HepG2 (cell line): Measurements from ENCODE around the gene SCFD2. TPM values are rescaled to one million over a fixed set of nuclear protein-coding genes. Genes with fewer than 3 reads are reported as not detected.

Experiments
- ATRX ChIP-seq: sonication (generic); formaldehyde crosslinking; IDR thresholded peaks from 2 replicates; pipeline ENCODE4 v1.4.0; 2020; ENCODE audit warnings: missing genetic modification reagents, borderline replicate concordance
- DMTF1 ChIP-seq: sonication (generic); formaldehyde crosslinking; IDR thresholded peaks from 2 replicates; pipeline ENCODE4 v1.4.0; 2020; ENCODE audit warnings: mild to moderate bottlenecking, missing genetic modification reagents
- FOXP4 ChIP-seq: sonication (generic); formaldehyde crosslinking; IDR thresholded peaks from 2 replicates; pipeline ENCODE4 v1.4.0; 2020; ENCODE audit warnings: missing genetic modification reagents
- IKZF4 ChIP-seq: sonication (generic); formaldehyde crosslinking; IDR thresholded peaks from 2 replicates; pipeline ENCODE4 v1.5.1; 2020; ENCODE audit warnings: borderline replicate concordance, mild to moderate bottlenecking, low read depth, missing genetic modification reagents; ENCODE audit errors: not compliant biosample characterization
- RXRA ChIP-seq: sonication (generic); formaldehyde crosslinking; IDR thresholded peaks from 2 replicates; pipeline ENCODE4 v1.5.1; 2020; ENCODE audit warnings: missing genetic modification reagents
- SETDB1 ChIP-seq: sonication (generic); formaldehyde crosslinking; IDR thresholded peaks from 2 replicates; pipeline ENCODE4 v1.5.1; 2020; ENCODE audit warnings: missing genetic modification reagents, mild to moderate bottlenecking, borderline replicate concordance
- ZNF354B ChIP-seq: sonication (generic); formaldehyde crosslinking; IDR thresholded peaks from 2 replicates; pipeline ENCODE4 v1.8.0; 2022; ENCODE audit warnings: mild to moderate bottlenecking, missing genetic modification reagents
- ZNF619 ChIP-seq: sonication (generic); formaldehyde crosslinking; IDR thresholded peaks from 2 replicates; pipeline ENCODE4 v1.4.0; 2020; ENCODE audit warnings: mild to moderate bottlenecking, missing genetic modification reagents
- polyA plus RNA-seq, 8 experiments: library from polyadenylated mRNA; depleted of rRNA in 3 of 8; stranded (reverse) in 7 of 8; unstranded in 1 of 8; fragments of >200 nt; fragmentation: Illumina TruSeq in 4 of 8; extraction: Trizol in 4 of 8; gene quantifications; 2 replicates each; pipeline versions ENCODE4 v1.2.1 to v1.2.3, GENCODE V29; 2011 to 2016; ENCODE audit warnings: low read depth in 4 of 8, missing spikeins in 1 of 8, mixed read lengths in 1 of 8; ENCODE audit not compliant: insufficient read depth in 1 of 8
- total RNA-seq, 5 experiments: library from RNA; depleted of rRNA; stranded (reverse); fragments of >200 nt; fragmentation: Illumina TruSeq; extraction: Trizol; gene quantifications; 2 replicates each; pipeline ENCODE4 v1.2.3, GENCODE V29; 2016; ENCODE audit warnings: low read depth in 1 of 5
- TF ChIP-seq, protein P1 (sequence below): sonication (generic); formaldehyde crosslinking; IDR thresholded peaks from 2 replicates; pipeline ENCODE4 v1.4.0; 2020; ENCODE audit warnings: missing genetic modification reagents
- TF ChIP-seq, protein P2 (sequence below): sonication (generic); formaldehyde crosslinking; IDR thresholded peaks from 2 replicates; pipeline ENCODE4 v1.5.0; 2020; ENCODE audit warnings: mild to moderate bottlenecking, missing genetic modification reagents
- TF ChIP-seq, protein P3 (sequence below): sonication (generic); formaldehyde crosslinking; IDR thresholded peaks from 2 replicates; pipeline ENCODE4 v1.8.0; 2022; ENCODE audit warnings: mild to moderate bottlenecking, missing genetic modification reagents
- TF ChIP-seq, protein P4 (sequence below): sonication (generic); formaldehyde crosslinking; IDR thresholded peaks from 2 replicates; pipeline ENCODE4 v1.4.0; 2020; ENCODE audit warnings: missing genetic modification reagents

The SCFD2 gene
- total and polyA plus RNA-seq, 2 of the 13 experiments (the other 11 are each of a cell fraction or from before 2014, with no cell fraction given), result 4.6 to 15.6 TPM

GRCh38 chr4:53365486-53366300, at the start of gene SCFD2 (continued):
- no peak for TF ChIP-seq FOXP4 (CRISPR knock-in tag)
- TF ChIP-seq DMTF1, result no peak
- TF ChIP-seq ATRX (CRISPR knock-in tag), result no peak
- peak; percentile 6 for TF ChIP-seq IKZF4 (CRISPR knock-in tag)
- no peak; the same call in 1 of the 2 replicates for TF ChIP-seq ZNF354B (CRISPR knock-in tag)
- no peak; the same call in none of the 2 replicates for TF ChIP-seq RXRA
- TF ChIP-seq, protein P1, sequence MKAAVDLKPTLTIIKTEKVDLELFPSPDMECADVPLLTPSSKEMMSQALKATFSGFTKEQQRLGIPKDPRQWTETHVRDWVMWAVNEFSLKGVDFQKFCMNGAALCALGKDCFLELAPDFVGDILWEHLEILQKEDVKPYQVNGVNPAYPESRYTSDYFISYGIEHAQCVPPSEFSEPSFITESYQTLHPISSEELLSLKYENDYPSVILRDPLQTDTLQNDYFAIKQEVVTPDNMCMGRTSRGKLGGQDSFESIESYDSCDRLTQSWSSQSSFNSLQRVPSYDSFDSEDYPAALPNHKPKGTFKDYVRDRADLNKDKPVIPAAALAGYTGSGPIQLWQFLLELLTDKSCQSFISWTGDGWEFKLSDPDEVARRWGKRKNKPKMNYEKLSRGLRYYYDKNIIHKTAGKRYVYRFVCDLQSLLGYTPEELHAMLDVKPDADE (CRISPR knock-in tag), result no peak
- TF ChIP-seq, protein P2, sequence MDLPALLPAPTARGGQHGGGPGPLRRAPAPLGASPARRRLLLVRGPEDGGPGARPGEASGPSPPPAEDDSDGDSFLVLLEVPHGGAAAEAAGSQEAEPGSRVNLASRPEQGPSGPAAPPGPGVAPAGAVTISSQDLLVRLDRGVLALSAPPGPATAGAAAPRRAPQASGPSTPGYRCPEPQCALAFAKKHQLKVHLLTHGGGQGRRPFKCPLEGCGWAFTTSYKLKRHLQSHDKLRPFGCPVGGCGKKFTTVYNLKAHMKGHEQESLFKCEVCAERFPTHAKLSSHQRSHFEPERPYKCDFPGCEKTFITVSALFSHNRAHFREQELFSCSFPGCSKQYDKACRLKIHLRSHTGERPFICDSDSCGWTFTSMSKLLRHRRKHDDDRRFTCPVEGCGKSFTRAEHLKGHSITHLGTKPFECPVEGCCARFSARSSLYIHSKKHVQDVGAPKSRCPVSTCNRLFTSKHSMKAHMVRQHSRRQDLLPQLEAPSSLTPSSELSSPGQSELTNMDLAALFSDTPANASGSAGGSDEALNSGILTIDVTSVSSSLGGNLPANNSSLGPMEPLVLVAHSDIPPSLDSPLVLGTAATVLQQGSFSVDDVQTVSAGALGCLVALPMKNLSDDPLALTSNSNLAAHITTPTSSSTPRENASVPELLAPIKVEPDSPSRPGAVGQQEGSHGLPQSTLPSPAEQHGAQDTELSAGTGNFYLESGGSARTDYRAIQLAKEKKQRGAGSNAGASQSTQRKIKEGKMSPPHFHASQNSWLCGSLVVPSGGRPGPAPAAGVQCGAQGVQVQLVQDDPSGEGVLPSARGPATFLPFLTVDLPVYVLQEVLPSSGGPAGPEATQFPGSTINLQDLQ (CRISPR knock-in tag), result no peak
- peak; percentile 33; the same call in 1 of the 2 replicates for TF ChIP-seq ZNF619 (CRISPR knock-in tag)
- TF ChIP-seq, protein P3, sequence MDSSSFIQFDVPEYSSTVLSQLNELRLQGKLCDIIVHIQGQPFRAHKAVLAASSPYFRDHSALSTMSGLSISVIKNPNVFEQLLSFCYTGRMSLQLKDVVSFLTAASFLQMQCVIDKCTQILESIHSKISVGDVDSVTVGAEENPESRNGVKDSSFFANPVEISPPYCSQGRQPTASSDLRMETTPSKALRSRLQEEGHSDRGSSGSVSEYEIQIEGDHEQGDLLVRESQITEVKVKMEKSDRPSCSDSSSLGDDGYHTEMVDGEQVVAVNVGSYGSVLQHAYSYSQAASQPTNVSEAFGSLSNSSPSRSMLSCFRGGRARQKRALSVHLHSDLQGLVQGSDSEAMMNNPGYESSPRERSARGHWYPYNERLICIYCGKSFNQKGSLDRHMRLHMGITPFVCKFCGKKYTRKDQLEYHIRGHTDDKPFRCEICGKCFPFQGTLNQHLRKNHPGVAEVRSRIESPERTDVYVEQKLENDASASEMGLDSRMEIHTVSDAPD, result 0 out of 2 replicates have a peak, but pooled peaks have one; percentile 31
- TF ChIP-seq SETDB1, result no peak
- TF ChIP-seq, protein P4, sequence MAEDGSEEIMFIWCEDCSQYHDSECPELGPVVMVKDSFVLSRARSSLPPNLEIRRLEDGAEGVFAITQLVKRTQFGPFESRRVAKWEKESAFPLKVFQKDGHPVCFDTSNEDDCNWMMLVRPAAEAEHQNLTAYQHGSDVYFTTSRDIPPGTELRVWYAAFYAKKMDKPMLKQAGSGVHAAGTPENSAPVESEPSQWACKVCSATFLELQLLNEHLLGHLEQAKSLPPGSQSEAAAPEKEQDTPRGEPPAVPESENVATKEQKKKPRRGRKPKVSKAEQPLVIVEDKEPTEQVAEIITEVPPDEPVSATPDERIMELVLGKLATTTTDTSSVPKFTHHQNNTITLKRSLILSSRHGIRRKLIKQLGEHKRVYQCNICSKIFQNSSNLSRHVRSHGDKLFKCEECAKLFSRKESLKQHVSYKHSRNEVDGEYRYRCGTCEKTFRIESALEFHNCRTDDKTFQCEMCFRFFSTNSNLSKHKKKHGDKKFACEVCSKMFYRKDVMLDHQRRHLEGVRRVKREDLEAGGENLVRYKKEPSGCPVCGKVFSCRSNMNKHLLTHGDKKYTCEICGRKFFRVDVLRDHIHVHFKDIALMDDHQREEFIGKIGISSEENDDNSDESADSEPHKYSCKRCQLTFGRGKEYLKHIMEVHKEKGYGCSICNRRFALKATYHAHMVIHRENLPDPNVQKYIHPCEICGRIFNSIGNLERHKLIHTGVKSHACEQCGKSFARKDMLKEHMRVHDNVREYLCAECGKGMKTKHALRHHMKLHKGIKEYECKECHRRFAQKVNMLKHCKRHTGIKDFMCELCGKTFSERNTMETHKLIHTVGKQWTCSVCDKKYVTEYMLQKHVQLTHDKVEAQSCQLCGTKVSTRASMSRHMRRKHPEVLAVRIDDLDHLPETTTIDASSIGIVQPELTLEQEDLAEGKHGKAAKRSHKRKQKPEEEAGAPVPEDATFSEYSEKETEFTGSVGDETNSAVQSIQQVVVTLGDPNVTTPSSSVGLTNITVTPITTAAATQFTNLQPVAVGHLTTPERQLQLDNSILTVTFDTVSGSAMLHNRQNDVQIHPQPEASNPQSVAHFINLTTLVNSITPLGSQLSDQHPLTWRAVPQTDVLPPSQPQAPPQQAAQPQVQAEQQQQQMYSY (CRISPR knock-in tag), result no peak
